Measurements from ENCODE around the gene ARHGEF28. TPM values are rescaled to one million over a fixed set of nuclear protein-coding genes. Genes with fewer than 3 reads are reported as not detected.

ARHGEF28 gene
- total and polyA plus RNA-seq, 2 of the 4 experiments (the other 2 are of a cell fraction), result 3.6 to 16.0 TPM

DNA sequence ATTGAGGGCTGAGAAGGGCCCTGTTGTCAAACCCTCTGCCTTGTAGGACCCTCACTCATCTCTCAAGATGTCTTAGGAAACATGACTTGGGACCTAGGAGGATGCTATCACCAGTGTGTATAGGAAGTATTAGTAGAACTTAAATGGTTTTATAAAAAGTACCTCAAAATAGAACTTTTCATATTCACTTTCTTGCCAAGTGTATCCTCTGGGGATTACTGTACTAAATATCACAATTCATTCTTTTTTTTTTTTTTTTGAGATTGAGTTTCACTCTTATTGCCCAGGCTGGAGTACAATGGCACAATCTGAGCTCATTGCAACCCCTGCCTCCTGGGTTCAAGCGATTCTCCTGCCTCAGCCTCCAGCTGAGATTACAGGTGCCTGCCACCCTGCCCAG lies 56.2 kb downstream of the ARHGEF28 start:
- H2AK5ac ChIP-seq (ENCODE audit: low read depth, low read length), result no peak overlapping the region
- peaks cover 1% of the 10 kb centered on the region; the same call in 1 of the 2 replicates for H3K36me3 ChIP-seq (ENCODE audit: control insufficient read depth, insufficient read depth, low read length)
- no peak overlapping the region for H3K4ac ChIP-seq (ENCODE audit: low read depth, low read length)
- ChIA-PET CTCF (no interaction called here), POLR2A (ENCODE audit: unreplicated experiment) (no interaction called here)
- H2BK20ac ChIP-seq (ENCODE audit: low read depth, low read length), result no peak overlapping the region
- dilution Hi-C loops (cut with HindIII; ENCODE audit: low sequenced_read_pairs, unreplicated experiment), result no loop called here
- no peaks in the 10 kb centered on the region for H4K20me1 ChIP-seq (ENCODE audit: insufficient read depth, low read length)
- H3K9ac ChIP-seq (ENCODE audit: low read depth, low read length), result no peak overlapping the region
- no peak overlapping the region for H3K4me2 ChIP-seq (ENCODE audit: low read depth, low read length)
- no peak overlapping the region for H2AFZ ChIP-seq (replicated peaks; ENCODE audit: low read length, poor library complexity)
- WGBS, 2 experiments (ENCODE audit: extremely low coverage in 2 of 2, insufficient read length in 1 of 2), result no CpG with 5 or more reads among the region's 1 CpG
- DNase-seq (no peak), ATAC-seq (ENCODE audit: low read depth) (no peak)
- in situ Hi-C loops (cut with MboI; ENCODE audit: low sequenced_read_pairs), result no loop called here
- H3K23ac ChIP-seq (ENCODE audit: low read depth, low read length), result no peak overlapping the region
- no peak overlapping the region for H3K14ac ChIP-seq (replicated peaks; ENCODE audit: low read depth, low read length)
- H2BK5ac ChIP-seq (ENCODE audit: low read depth, low read length, poor library complexity, severe bottlenecking), result no peak overlapping the region
- no peak overlapping the region for H2BK120ac ChIP-seq (ENCODE audit: low read depth, low read length)
- H3K9me3 ChIP-seq (ENCODE audit: control insufficient read depth, insufficient read depth, low read length), result no peaks in the 10 kb centered on the region
- no peak overlapping the region for H4K5ac ChIP-seq (ENCODE audit: low read depth, low read length)
- H3K56ac ChIP-seq (ENCODE audit: extremely low read depth, insufficient read depth, low read length), result no peak overlapping the region
- no peak overlapping the region for H2AK9ac ChIP-seq (replicated peaks; ENCODE audit: low read depth, low read length, poor library complexity)
- no peak overlapping the region for H2BK15ac ChIP-seq (ENCODE audit: low read depth, low read length)
- peaks cover 14 to 41% of the 10 kb centered on the region in 2 experiments for H3K79me1 ChIP-seq (ENCODE audit: low read depth in 1 of 2, low read length in 2 of 2)
- H3K18ac ChIP-seq (ENCODE audit: low read depth, low read length), result no peak overlapping the region
- no peaks in the 10 kb centered on the region; the same call in 1 of the 2 replicates for H3K4me1 ChIP-seq (ENCODE audit: control insufficient read depth, insufficient read depth, low read length)
- intact Hi-C loops (cut with micrococcal nuclease), result no loop called here
- BruUV-seq (replicated peaks), result no TSS peak
- no peak overlapping the region for H4K8ac ChIP-seq (ENCODE audit: low read depth in 2 of 2, low read length in 2 of 2)
- no peak overlapping the region for H4K91ac ChIP-seq (ENCODE audit: insufficient read depth, low read depth, low read length)
- no peaks in the 10 kb centered on the region for H3K27me3 ChIP-seq (ENCODE audit: control insufficient read depth, insufficient read depth, low read length)
- TF ChIP-seq SMC3 (IDR thresholded peaks at IDR 0.05; ENCODE audit: low read depth, low read length), result no peak
- TF ChIP-seq FOS (IDR thresholded peaks at IDR 0.05; ENCODE audit: low read depth, low read length), result no peak
- TF ChIP-seq RAD21 (IDR thresholded peaks at IDR 0.05; ENCODE audit: low read length), result no peak
- no peak for TF ChIP-seq CHD1 (IDR thresholded peaks at IDR 0.05; ENCODE audit: low read depth, low read length)
- TF ChIP-seq, protein P1, sequence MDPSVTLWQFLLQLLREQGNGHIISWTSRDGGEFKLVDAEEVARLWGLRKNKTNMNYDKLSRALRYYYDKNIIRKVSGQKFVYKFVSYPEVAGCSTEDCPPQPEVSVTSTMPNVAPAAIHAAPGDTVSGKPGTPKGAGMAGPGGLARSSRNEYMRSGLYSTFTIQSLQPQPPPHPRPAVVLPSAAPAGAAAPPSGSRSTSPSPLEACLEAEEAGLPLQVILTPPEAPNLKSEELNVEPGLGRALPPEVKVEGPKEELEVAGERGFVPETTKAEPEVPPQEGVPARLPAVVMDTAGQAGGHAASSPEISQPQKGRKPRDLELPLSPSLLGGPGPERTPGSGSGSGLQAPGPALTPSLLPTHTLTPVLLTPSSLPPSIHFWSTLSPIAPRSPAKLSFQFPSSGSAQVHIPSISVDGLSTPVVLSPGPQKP (IDR thresholded peaks at IDR 0.05; ENCODE audit: borderline replicate concordance, low read depth, low read length), result no peak
- no peak for TF ChIP-seq RCOR1 (IDR thresholded peaks at IDR 0.05; ENCODE audit: insufficient replicate concordance, low read length)
- TF ChIP-seq MAZ (IDR thresholded peaks at IDR 0.05; ENCODE audit: borderline replicate concordance, low read depth, low read length), result no peak
- peaks cover 7% of the 10 kb centered on the region for H3K9me1 ChIP-seq (ENCODE audit: insufficient read depth, low read length)
- no peak overlapping the region for H3K4me3 ChIP-seq (ENCODE audit: insufficient read depth, low read depth, low read length)
- no peak overlapping the region for H3K27ac ChIP-seq (ENCODE audit: insufficient read depth, low read length)
